NCI-H146 treated with DMSO at 0.1 percent for 48 hours (cell line): ENCODE data around the gene RAB15.

ENCODE experiments used
- DNase-seq: peaks from one replicate; lab custom pipeline; 2025; ENCODE audit not compliant: unreplicated experiment; lab: John Stamatoyannopoulos, UW

The RAB15 gene

DNA sequence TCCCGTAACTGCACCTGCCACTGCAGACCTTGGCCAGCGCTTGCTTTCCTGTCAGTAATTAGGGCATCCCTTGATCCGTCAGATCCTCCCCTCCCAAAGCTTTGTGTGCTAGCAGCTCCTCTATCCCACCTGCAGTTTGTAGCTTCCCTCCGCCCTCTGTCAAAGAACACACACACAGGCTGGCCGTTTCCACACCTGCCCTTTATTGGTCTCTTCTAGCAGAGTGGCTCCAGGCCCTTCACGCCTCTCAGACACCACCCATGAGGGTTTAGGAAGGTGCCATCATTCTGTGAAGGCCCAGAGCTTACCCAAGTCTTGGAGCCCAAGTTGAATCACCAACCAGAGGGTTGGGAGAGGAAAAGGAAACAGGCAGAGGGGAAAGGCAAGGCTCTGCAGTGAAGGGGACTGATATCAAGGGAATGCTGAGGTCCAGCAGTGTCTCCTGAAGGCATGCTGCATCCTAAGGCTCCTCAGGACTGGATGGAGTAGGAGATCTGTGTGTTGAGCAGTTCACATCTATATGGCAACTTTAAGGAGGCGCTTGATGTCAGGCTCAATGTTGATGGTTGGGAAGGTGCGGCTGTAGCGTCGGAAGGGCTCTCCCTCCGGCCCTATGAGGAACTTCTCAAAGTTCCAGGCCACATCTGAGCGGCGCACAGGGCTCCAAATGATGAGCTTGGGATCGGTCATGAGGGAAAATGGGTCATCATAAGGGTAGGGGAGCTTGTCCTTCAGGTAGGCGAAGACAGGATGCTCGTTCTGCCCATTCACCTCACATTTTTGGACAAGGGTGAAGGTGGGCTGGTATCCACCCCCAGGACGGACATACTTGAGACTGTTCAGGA is 32.9 kb downstream of the RAB15 start:
- peak; percentile 74 for DNase-seq

DNA sequence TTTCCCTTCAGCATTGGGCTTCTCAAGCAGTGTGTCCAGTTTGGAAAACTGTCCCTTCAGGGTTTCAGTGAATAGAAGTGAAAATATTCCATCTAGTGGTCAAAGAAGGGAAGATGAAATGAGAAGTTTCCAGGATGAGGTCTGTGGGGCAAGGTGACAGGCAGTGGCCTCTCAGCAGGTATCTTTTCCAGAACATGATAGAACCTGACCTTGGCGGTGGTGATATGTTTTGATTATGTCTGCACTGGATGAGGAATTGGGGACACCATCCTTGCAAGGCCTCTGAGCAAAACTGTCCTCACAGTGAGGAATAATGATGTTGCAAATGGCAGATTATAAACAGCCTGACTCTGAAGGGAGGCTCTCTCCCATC is 34.3 kb downstream of the RAB15 start:
- peak; percentile 4 for DNase-seq

DNA sequence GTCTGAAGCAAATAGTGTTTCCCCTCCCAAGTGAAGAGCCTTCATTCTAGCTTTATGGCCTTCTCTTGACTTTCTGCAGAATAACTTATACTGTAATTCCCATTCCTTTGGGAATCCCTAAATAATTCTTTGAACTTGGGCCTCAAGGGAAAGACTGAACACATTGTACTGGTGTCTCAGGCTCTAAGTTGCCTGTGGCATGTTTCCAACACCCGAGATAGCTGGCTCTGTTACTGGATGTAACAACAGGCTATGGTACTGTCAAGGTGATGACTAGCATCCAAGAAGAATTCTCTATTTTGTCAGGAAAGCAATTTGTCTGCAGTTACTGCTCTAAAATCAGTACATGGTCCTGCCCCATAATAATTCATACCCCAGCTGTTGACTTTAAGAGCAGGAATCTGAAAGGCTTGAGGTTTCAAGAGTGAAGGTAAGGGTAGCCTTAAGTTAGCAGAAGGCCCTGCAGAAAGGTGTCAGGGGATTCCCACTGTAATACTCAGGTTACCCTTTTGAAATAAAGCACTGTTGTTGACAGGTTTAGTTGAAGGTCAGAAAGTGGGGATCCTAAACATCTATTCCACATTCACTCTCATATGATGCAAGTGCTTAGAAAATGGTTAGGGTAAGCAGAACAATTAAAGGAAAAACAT is 34.8 kb downstream of the RAB15 start:
- DNase-seq = no peak

DNA sequence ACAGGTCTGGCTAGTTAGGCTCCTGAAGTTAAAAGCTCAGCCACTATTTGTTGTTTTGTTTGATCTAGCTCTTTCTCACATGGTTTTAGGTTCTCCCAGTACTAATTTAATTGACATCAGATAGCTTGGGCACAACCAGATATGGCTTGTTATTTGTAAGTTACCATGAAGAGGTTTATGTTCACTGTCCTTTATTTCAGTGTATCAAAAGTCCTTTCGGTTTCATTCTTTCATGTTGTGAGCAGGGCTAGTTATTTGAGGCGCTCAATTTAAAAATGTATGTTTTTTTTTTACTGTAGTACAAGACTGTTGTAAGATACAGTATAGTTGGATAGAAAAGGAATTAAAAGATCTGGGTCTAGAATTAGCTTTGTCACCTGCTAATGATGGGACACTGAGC is 36.6 kb downstream of the RAB15 start:
- DNase-seq = no peak

DNA sequence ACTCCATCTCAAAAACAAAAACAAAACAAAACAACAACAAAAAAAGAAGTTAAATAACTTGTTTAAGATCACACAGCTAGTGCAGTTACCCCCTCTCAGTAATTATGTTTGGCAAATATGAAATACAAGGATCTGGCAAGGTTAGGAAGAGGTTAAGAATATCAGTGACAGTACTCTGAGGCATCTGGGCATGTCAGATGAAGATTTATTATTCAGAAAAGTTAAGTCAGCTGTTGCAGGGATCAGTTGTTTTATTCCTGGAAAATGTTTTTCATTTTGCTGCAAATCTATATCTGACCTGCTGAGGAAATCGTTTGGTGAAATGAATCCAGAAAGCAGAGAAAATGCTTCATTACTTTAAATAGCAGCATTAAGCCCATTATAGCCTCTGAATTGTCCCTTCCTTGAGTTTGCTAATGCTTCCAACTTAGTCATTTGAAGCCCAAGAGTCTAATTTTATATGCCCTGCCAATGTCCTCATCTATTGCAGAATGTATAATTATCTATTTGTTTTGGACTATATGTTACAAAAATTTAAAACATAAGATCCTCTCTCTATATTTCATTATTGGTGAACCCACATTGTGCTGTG is 37.7 kb downstream of the RAB15 start:
- DNase-seq = no peak

DNA sequence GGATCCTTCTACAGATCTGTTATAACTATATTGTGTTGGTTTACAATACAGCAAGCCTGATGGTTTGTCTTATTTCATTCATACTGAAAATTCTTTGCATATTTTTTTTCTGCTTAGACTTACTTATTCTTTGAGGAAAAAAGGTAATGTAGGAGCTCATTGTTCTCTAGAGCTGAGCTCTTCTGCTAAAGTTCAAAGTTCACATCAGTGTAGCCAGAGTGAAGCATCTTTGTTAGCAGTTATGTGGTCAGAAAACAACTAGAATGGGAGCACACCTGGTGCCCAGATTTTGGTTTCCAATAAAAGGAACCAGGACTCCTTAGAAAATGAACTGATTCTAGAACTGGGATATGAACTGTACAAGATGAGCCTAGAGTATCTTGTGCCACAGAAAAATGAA is 39.9 kb downstream of the RAB15 start:
- DNase-seq = no peak

DNA sequence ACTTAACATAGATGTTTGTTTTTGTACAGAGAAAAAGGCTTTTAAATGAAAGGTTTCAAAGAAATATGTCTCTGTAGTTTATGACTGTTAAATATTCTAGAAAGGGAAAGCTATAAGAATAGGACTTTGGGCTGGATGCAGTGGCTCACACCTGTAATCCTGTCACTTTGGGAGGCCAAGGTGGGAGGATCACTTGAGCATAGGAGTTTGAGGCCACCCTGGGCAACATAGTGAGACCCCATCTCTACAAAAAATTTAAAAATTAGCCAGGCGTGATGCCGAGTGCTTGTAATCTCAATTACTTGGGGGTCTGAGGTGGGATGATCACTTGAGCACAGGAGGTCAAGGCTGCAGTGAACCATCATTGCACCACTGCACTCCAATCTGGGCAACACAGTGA is 41.0 kb downstream of the RAB15 start:
- no peak for DNase-seq

DNA sequence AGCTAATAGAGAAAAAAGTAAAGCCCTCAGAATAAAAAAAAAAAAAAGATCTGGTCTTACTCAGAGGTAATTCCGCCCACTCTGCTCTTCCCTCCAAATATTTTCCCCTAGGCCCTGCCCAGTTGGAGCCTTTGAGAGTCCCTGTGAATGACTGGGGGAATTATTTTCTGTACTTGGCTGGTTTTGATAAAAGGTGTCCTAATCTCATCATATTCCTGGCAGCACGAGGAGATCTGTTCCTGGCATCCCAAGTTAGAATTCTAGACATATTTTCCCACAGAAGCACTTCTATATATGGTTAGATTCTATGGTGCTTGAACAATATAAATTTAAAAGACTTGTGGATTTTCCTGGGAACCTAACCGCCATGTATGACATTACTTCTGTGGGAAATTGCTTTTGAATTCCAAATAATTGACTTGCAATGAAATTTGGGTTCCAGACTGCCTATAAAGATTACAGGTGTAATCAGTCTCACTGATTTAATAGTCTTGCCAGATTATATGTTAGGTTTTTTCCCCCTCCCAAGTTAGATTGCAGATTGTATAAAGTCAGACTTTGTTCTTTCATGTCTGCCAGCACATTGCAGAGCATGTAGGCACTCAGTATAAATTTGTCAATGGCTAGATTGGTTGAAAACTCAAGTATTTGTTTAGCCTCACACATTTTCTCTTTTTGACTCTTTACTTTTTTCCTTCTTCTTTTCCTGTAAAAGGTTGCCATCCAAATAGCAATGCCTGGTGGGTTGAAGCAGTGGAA is 41.9 kb downstream of the RAB15 start:
- no peak for DNase-seq

DNA sequence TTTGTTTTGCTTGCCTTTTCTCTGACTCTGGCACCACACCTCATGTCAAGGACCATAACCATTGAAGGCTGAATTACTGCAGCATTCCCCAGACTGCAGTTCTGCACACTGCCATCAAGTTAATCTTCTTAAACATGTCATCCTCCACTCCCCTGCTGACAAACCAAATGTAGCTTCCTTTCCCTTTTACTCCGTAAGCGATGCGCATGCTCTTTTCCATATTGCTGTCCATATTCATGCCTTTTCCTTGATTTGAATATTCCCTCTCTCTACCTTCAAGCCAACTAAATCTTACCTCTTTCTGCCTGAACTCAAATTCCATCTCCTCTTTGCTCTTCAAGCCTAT is 43.1 kb downstream of the RAB15 start:
- DNase-seq = no peak

DNA sequence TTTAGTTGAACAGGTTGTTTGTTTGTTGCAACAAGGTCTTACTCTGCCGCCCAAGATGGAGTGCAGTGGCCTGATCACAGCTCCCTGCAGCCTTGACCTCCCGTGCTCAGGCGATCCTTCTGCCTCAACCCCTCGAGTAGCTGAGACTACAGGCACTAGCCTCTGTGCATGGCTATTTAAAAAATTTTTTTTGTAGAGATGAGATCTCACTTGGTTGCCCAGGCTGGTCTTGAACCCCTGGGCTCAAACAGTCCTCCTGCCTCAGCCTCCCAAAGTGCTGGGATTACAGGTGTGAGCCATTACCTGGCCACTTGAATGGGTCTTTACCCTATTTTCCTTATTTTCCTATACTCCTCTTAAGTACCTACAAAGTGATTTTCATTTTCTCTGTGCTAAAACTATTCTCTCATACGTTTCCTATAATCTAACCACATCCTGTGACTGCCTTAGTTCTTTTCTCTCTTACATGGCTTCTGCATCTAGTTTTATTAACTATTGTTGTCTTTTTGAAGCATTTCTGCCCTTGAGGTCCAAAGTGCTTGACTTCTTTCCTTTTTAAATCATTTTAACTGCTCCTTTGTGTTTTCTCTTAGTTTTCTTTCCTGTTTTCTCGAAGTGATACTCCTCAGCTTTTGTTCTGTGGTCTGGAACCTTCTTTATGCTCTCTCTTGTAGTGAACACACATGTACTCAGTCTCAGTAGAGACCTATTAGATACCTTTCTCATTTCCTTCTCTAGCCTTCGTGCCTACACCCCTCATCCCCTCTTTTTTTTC is 43.7 kb downstream of the RAB15 start:
- no peak for DNase-seq

DNA sequence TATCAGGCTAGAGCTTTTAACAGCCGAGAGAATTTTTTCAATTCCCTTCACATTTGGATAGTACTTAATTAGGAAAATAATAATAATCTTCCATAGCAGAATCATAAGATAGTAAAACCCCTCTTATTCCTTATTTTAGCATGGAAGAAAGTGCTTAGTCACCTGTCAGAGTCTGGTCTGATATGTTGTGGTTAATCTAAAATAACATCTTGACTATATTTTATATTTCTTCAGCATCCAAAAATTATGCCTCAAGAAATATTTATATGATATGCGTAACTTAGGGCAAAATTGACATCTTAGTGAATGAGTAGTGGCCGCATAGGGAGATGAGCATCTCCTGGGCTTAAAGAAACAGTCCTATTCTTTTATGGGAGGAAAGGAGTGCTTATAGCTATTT is 45.1 kb downstream of the RAB15 start:
- no peak for DNase-seq

DNA sequence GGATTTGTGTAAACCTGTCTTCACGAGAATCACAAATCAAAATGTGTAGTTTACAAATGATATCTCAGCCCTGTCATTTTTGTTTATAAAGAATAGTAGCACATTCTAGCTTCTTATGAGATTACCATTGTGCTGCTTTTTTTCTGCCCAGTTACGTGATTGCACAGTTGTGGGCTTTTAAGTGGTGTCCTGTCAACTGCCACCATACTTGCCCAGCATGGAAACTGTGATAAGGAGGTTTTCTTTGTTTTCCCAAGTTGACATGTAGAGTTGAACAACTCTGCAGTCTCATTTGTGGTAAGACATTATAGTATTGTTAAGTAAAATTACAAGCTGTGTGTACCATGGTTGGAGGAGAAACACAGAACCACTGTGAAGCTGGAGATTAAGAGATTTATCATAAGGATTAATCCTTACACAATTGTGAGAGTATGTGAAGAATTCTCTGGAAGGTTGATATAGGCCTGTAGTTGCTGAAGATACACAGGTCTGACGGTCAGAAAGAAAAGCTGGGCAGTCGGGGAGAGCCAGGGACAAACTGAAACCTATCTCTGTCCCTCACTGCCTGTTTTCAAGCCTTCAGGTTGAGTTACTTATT is 45.6 kb downstream of the RAB15 start:
- DNase-seq = no peak

DNA sequence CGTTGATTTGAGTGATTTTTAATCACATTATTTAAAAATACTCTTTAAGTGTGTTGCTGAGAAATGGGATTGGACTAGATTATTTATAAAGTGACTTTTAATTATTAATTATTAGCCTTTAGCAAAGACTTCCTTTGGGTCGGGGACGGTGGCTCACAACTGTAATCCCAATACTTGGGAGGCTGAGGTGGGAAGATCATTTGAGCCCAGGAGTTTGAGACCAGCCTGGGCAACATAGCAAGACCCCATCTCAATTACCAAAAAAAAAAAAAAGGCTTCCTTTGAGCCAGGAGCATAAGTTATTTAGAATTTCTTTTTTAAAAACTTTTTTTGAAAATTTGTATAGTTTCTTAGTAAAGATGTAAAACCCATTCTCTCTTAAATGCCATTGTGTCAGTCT is 49.1 kb downstream of the RAB15 start:
- no peak for DNase-seq

DNA sequence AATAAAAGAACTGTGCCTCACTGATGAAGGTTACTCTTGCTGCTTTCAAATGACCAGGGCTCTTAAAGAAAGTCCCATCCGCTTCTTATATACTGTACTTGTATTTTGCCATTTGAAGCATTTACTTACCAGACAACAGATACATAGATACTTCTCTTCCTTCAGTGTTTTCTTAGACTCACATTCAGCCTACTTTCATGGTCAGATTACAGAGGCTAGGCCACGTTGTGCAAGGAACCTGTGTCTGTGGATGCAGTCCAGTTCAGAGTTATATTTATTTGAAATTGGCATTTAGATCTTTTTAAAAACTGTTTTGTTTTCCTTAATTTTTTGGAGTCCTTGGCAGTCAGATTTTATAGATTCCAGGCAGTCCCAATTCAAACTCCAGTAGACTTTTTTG is 51.7 kb downstream of the RAB15 start:
- no peak for DNase-seq

DNA sequence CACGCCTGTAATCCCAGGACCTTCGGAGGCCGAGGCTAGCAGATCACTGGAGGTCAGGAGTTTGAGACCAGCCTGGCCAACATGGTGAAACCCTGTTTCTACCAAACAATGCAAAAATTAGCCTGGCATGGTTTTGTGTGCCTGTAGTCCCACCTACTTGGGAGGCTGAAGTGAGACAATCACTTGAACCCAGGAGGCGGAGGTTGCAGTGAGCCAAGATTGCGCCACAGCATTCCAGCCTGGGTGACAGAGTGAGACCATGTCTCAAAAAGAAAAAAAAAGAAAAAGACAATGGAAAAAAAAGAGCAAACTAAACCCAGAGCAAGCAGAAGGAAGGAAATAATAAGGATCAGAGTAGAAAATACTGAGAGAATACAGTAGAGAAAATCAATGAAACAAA is 52.5 kb downstream of the RAB15 start:
- no peak for DNase-seq

DNA sequence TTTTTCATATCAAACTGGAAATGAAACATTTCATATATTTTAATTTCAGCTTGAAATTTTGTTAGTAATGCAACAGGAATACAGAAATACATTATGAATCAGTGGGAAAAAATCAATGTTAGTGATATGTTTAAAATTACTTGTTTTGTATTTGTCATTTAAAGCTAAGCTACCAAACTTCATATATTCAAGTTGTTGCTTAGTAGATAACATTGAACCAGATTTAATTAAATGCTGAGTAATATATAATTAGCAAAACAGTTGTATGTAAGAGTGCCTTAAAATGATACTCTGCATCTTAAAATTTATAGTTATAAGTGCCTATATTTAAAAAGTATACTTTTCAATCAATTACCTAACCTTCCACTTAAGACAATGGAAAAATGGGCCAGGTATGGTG is 52.9 kb downstream of the RAB15 start:
- DNase-seq = no peak

DNA sequence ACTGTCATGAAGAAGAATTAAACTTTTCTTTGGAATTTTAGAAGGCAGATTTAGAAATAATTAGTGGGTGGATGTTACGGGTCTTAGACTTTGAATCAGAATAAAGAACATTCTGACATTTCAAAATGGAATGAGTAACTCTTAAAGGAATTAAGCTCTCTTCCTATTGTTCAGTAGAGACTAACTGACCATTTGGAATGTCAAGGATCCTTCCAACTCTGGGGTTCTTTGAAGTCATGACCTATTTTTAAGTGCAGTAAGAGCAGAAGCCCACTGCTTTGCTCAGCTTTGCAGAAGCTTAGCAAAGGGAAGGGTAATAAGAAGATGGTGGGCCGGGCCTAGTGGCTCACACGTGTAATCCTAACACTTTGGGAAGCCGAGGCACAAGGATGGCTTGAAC is 53.9 kb downstream of the RAB15 start:
- DNase-seq = no peak

DNA sequence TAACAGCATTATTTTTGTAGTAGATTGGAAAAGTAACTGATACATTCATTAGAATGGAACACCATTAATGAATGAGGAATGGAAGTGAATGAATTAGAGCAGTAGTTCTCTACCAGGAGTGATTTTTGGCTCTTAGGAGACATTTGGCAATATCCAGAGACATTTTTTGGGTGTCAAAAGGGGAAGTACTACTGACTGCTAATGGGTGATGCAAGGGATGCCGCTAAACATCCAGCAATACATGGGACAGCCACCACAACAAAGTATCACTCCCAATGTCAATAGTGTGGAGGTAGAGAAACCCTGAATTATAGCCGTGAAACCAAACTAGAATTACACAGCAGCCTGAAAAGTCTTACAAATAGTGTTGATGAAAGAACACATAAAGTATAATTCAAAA is 56.3 kb downstream of the RAB15 start:
- no peak for DNase-seq

DNA sequence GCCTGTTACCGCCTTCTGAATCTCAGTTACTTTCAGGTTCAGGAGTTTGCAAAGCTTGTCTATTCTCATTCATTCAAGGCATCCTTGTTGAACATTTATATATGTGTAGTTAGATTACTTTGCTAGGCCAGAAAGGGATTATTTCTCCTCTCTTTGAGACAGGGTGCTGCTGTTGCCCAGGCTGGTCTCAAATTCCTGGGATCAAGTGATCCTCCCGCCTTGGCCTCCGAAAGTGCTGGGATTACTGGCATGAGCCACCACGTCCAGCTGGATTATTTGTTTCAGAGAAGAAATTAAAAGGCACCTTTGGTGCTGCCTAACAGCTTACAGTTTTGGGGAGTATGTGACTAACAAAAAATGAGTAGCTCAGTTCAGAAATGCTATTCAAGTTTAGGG is 57.1 kb downstream of the RAB15 start:
- DNase-seq = no peak

DNA sequence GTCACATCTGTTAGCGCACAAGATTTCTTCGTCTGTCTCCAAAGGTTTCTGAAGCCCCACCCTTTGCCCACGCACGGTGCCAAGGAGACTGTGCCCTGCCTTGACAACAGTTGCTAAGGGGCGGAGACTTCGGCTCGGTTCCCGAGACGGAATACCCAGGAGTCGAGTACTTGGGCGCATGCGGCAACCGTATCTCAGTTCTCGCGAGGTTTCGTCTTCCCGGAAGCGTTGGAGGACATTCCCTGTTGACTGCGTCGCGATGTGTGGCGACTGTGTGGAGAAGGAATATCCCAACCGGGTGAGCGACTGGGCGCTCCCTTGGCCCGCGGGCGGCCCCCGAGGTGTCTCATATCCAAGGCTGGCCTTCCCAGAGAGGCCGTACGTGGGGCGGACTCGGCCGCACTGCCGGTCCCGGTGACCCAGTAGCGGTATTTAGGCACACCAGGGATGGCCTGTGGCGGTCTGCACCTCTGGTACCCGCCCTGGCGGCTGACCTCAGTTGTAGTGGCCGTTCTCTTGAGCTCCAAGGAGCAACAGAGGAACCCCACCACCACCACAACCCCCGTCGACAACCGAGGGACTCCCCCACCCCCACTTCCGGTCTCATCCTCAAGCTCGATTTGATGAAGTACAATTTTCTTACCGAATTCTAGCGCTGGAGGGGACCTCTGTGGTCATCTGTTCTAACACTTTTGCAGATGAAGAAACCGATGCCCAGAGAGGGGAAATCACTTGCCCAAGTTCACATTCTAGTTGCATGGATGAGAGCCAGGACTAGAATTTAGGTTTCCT is 57.7 kb downstream of the RAB15 start, which contains the start of gene CHURC1:
CHURC1 (plus strand) TSS at position 219 of the 792 bp plus-strand sequence; CDS start at position 260, 41 bp downstream.
- DNase-seq = peak; percentile 86
